NB4 (cell line): ENCODE data around the gene EXTL2.

Experiments
- DNase-seq: peaks from one replicate; pipeline ENCODE4 v3.0.0; 2010; ENCODE audit warnings: low read depth
- H3K4me3 ChIP-seq: one replicate; pipeline ENCODE4 v1.5.1; 2011; ENCODE audit warnings: mild to moderate bottlenecking, low read depth, low read length, moderate library complexity
- CTCF ChIP-seq: IDR thresholded peaks from one replicate; pipeline ENCODE4 v1.5.1; 2012; ENCODE audit warnings: low read depth, low read length
- MAX ChIP-seq: IDR thresholded peaks from 2 replicates; pipeline ENCODE4 v1.6.1; 2011; ENCODE audit warnings: low read depth, low read length
- MYC ChIP-seq: IDR thresholded peaks from 2 replicates; pipeline ENCODE4 v1.6.1; 2011; ENCODE audit warnings: low read depth, low read length
- POLR2A ChIP-seq: IDR thresholded peaks from 2 replicates; pipeline ENCODE4 v1.6.1; 2011; ENCODE audit warnings: mild to moderate bottlenecking; ENCODE audit not compliant: insufficient read length; ENCODE audit errors: extremely low read depth

EXTL2 gene

GRCh38 chr1:100907887-100908286 lies 13.2 kb upstream of the EXTL2 start:
- no peak overlapping the region for H3K4me3 ChIP-seq
- TF ChIP-seq CTCF (no peak), POLR2A (no peak), MYC (no peak), MAX (no peak)
- DNase-seq: no peak

GRCh38 chr1:100905181-100905580 lies 10.5 kb upstream of the EXTL2 start:
- no peak for DNase-seq
- no peak overlapping the region for H3K4me3 ChIP-seq
- no peak for TF ChIP-seq MYC
- no peak for TF ChIP-seq CTCF
- no peak for TF ChIP-seq POLR2A
- no peak for TF ChIP-seq MAX

- DNase-seq: no peak
- TF ChIP-seq POLR2A (no peak), MAX (no peak), CTCF (no peak), MYC (no peak)
- H3K4me3 ChIP-seq: no peak overlapping the region
Observed at GRCh38 chr1:100904528-100904927, 9.9 kb upstream of the EXTL2 start.

GRCh38 chr1:100903777-100904176 lies 9.1 kb upstream of the EXTL2 start:
- TF ChIP-seq MYC (no peak), MAX (no peak), POLR2A (no peak), CTCF (no peak)
- no peak for DNase-seq
- no peak overlapping the region for H3K4me3 ChIP-seq

- no peak overlapping the region for H3K4me3 ChIP-seq
- TF ChIP-seq POLR2A: no peak
- TF ChIP-seq MAX: no peak
- TF ChIP-seq MYC: no peak
- no peak for TF ChIP-seq CTCF
- no peak for DNase-seq
Observed at GRCh38 chr1:100902365-100902764, 7.7 kb upstream of the EXTL2 start.
